GF-D8 (cell line): ENCODE results near the gene PLD4.

Experiments used
- DNase-seq: peaks from one replicate; lab custom pipeline; 2025; lab: John Stamatoyannopoulos, UW

The PLD4 gene

GRCh38 chr14:104928391-104929133 is 3.9 kb downstream of the PLD4 start:
- DNase-seq: no peak

GRCh38 chr14:104929268-104930230 is 4.9 kb downstream of the PLD4 start:
- no peak for DNase-seq

- no peak for DNase-seq
Measured at GRCh38 chr14:104930526-104931303, 6.0 kb downstream of the PLD4 start.

GRCh38 chr14:104931304-104931770 is 6.7 kb downstream of the PLD4 start:
- DNase-seq: no peak

GRCh38 chr14:104931771-104932675 is 7.3 kb downstream of the PLD4 start:
- no peak for DNase-seq

GRCh38 chr14:104932676-104933631 is 8.3 kb downstream of the PLD4 start:
- DNase-seq: no peak

- DNase-seq: no peak
Measured at GRCh38 chr14:104933746-104934733, 9.4 kb downstream of the PLD4 start.

GRCh38 chr14:104935026-104935650 is 10.5 kb downstream of the PLD4 start:
- no peak for DNase-seq

- DNase-seq: no peak
Measured at GRCh38 chr14:104935955-104936354, 11.3 kb downstream of the PLD4 start.

- DNase-seq: no peak
Measured at GRCh38 chr14:104936361-104937155, 11.9 kb downstream of the PLD4 start.

GRCh38 chr14:104937161-104937560 is 12.5 kb downstream of the PLD4 start:
- no peak for DNase-seq

- DNase-seq: no peak
Measured at GRCh38 chr14:104937694-104938365, 13.2 kb downstream of the PLD4 start.

GRCh38 chr14:104938436-104938835 is 13.8 kb downstream of the PLD4 start:
- no peak for DNase-seq

- DNase-seq: no peak
Measured at GRCh38 chr14:104938960-104939359, 14.3 kb downstream of the PLD4 start.

- DNase-seq: no peak
Measured at GRCh38 chr14:104939666-104940410, 15.2 kb downstream of the PLD4 start.

GRCh38 chr14:104940526-104941150 is 16.0 kb downstream of the PLD4 start:
- DNase-seq: no peak
